Activated CD4-positive, alpha-beta T cell treated with anti-CD3 and anti-CD28 coated beads, Interleukin-2, amount 50 U/mL, for 24 hours (primary cell): ENCODE data around the gene ASXL1.
"Not testable (repeated sequence)": the region's sequence is repeated elsewhere in the genome, so short reads cannot be mapped to it uniquely, and the experiment has no call there.

Source experiments
- DNase-seq, 2 donors: peaks; one replicate each; pipeline ENCODE4 v3.0.0-alpha.2; 2020; ENCODE audit warnings: low read depth in 1 of 2, low spot score in 1 of 2

ASXL1 gene

GRCh38 chr20:32357869-32358631 is at the start of gene ASXL1:
Gene ASXL1 (plus strand): TSS chr20:32358331. CDS start chr20:32358776, 445 bp downstream.
- peak; percentile 88 to 94 for DNase-seq

- no peak for DNase-seq
Observed at GRCh38 chr20:32312718-32313424, 45.3 kb upstream of the ASXL1 start.

GRCh38 chr20:32314768-32315167 is 43.4 kb upstream of the ASXL1 start:
- DNase-seq, result no peak

GRCh38 chr20:32315399-32315798 is 42.7 kb upstream of the ASXL1 start:
- DNase-seq, result no peak

GRCh38 chr20:32315891-32316290 is 42.2 kb upstream of the ASXL1 start:
- DNase-seq, result no peak

- no peak for DNase-seq
Observed at GRCh38 chr20:32316667-32317066, 41.5 kb upstream of the ASXL1 start.

GRCh38 chr20:32319100-32319499 is 39.0 kb upstream of the ASXL1 start:
- DNase-seq, result no peak

GRCh38 chr20:32320305-32320704 is 37.8 kb upstream of the ASXL1 start:
- DNase-seq, result no peak

- DNase-seq, result no peak
Observed at GRCh38 chr20:32321390-32321789, 36.7 kb upstream of the ASXL1 start.

GRCh38 chr20:32322260-32322659 is 35.9 kb upstream of the ASXL1 start:
- DNase-seq, result not testable (repeated sequence)

- DNase-seq, result not testable (repeated sequence)
Observed at GRCh38 chr20:32323761-32324160, 34.4 kb upstream of the ASXL1 start.

GRCh38 chr20:32325706-32326503 is 32.2 kb upstream of the ASXL1 start:
- DNase-seq, result no peak

- DNase-seq, result no peak
Observed at GRCh38 chr20:32326504-32326845, 31.7 kb upstream of the ASXL1 start.

- DNase-seq, result no peak
Observed at GRCh38 chr20:32327087-32327681, 30.9 kb upstream of the ASXL1 start.

GRCh38 chr20:32329817-32330554 is 28.1 kb upstream of the ASXL1 start:
- no peak for DNase-seq

GRCh38 chr20:32330555-32330897 is 27.6 kb upstream of the ASXL1 start:
- no peak for DNase-seq

- no peak for DNase-seq
Observed at GRCh38 chr20:32332614-32333013, 25.5 kb upstream of the ASXL1 start.

GRCh38 chr20:32333181-32333987 is 24.7 kb upstream of the ASXL1 start:
- peak in 1 of 2 donors; percentile 17 for DNase-seq

GRCh38 chr20:32333988-32334885 is 23.9 kb upstream of the ASXL1 start:
- DNase-seq, result peak in 1 of 2 donors; percentile 23
